ENCODE measurements around the gene ATL1.

Gene ATL1

GRCh38 chr14:50677527-50678063 is 117.7 kb downstream of the ATL1 start:
- H3K4me3 ChIP-seq (ENCODE audit: low read length, poor library complexity, severe bottlenecking) = no peak overlapping the region

GRCh38 chr14:50678163-50678562 is 118.2 kb downstream of the ATL1 start:
- Histone ChIP-seq H3K36me3 (ENCODE audit: insufficient read depth, low read length) (no peaks in the 10 kb centered on the region), H3K4me3 (ENCODE audit: low read length, poor library complexity, severe bottlenecking) (no peak overlapping the region), H3K9me3 (ENCODE audit: insufficient read depth, low read depth, low read length) (no peaks in the 10 kb centered on the region), H3F3A (ENCODE audit: low read depth) (no peaks in the 10 kb centered on the region), H3K27me3 (ENCODE audit: insufficient read depth, low read length, poor library complexity, severe bottlenecking) (no peaks in the 10 kb centered on the region), H3K4me1 (ENCODE audit: insufficient read depth, low read length, poor library complexity, severe bottlenecking) (peaks cover 12% of the 10 kb centered on the region), H2AFZ (ENCODE audit: low read length) (no peak overlapping the region), H3K4me2 (ENCODE audit: low read depth, low read length, poor library complexity, severe bottlenecking) (no peak overlapping the region), H3K79me2 (ENCODE audit: insufficient read depth, low read length) (no peaks in the 10 kb centered on the region), H4K20me1 (ENCODE audit: insufficient read depth, low read length, poor library complexity, severe bottlenecking) (no peaks in the 10 kb centered on the region), H3K9ac (ENCODE audit: low read depth, low read length, poor library complexity, severe bottlenecking) (no peak overlapping the region), H3K9me2 (replicated peaks; ENCODE audit: low read depth, low read length) (no peaks in the 10 kb centered on the region)
- TF ChIP-seq CTCF (conservative IDR thresholded peaks at IDR 0.05; ENCODE audit: low read length) = no peak
- no peak for TF ChIP-seq EZH2phosphoT487 (IDR thresholded peaks at IDR 0.05; ENCODE audit: borderline replicate concordance)

More at GRCh38 chr14:50677527-50678063, 117.7 kb downstream of the ATL1 start:
- Histone ChIP-seq H3F3A (ENCODE audit: low read depth) (no peaks in the 10 kb centered on the region), H3K4me2 (ENCODE audit: low read depth, low read length, poor library complexity, severe bottlenecking) (peak overlapping the region; percentile 7), H4K20me1 (ENCODE audit: insufficient read depth, low read length, poor library complexity, severe bottlenecking) (no peaks in the 10 kb centered on the region), H3K27me3 (ENCODE audit: insufficient read depth, low read length, poor library complexity, severe bottlenecking) (no peaks in the 10 kb centered on the region), H3K4me1 (ENCODE audit: insufficient read depth, low read length, poor library complexity, severe bottlenecking) (peaks cover 12% of the 10 kb centered on the region), H3K36me3 (ENCODE audit: insufficient read depth, low read length) (no peaks in the 10 kb centered on the region), H3K9me3 (ENCODE audit: insufficient read depth, low read depth, low read length) (no peaks in the 10 kb centered on the region), H3K9me2 (replicated peaks; ENCODE audit: low read depth, low read length) (no peaks in the 10 kb centered on the region), H3K9ac (ENCODE audit: low read depth, low read length, poor library complexity, severe bottlenecking) (no peak overlapping the region), H2AFZ (ENCODE audit: low read length) (peak overlapping the region; percentile 57; the same call in 1 of the 2 replicates), H3K79me2 (ENCODE audit: insufficient read depth, low read length) (no peaks in the 10 kb centered on the region)
- TF ChIP-seq CTCF (conservative IDR thresholded peaks at IDR 0.05; ENCODE audit: low read length) (no peak), EZH2phosphoT487 (IDR thresholded peaks at IDR 0.05; ENCODE audit: borderline replicate concordance) (no peak)

GRCh38 chr14:50679674-50680073 is 119.7 kb downstream of the ATL1 start:
- no peak overlapping the region for H3K4me2 ChIP-seq (ENCODE audit: low read depth, low read length, poor library complexity, severe bottlenecking)
- H4K20me1 ChIP-seq (ENCODE audit: insufficient read depth, low read length, poor library complexity, severe bottlenecking) = no peaks in the 10 kb centered on the region
- no peaks in the 10 kb centered on the region for H3F3A ChIP-seq (ENCODE audit: low read depth)
- H3K9me2 ChIP-seq (replicated peaks; ENCODE audit: low read depth, low read length) = no peaks in the 10 kb centered on the region
- no peak overlapping the region for H3K4me3 ChIP-seq (ENCODE audit: low read length, poor library complexity, severe bottlenecking)
- H3K79me2 ChIP-seq (ENCODE audit: insufficient read depth, low read length) = no peaks in the 10 kb centered on the region
- H3K36me3 ChIP-seq (ENCODE audit: insufficient read depth, low read length) = no peaks in the 10 kb centered on the region
- TF ChIP-seq EZH2phosphoT487 (IDR thresholded peaks at IDR 0.05; ENCODE audit: borderline replicate concordance) (no peak), CTCF (conservative IDR thresholded peaks at IDR 0.05; ENCODE audit: low read length) (no peak)
- H3K27me3 ChIP-seq (ENCODE audit: insufficient read depth, low read length, poor library complexity, severe bottlenecking) = no peaks in the 10 kb centered on the region
- peaks cover 12% of the 10 kb centered on the region for H3K4me1 ChIP-seq (ENCODE audit: insufficient read depth, low read length, poor library complexity, severe bottlenecking)
- no peak overlapping the region for H3K9ac ChIP-seq (ENCODE audit: low read depth, low read length, poor library complexity, severe bottlenecking)
- H2AFZ ChIP-seq (ENCODE audit: low read length) = no peak overlapping the region
- H3K9me3 ChIP-seq (ENCODE audit: insufficient read depth, low read depth, low read length) = no peaks in the 10 kb centered on the region
